HG03558 (cell line): ENCODE measurements around the gene NCDN.

Experiments used
- ATAC-seq: cut with Tn5 transposase; IDR thresholded peaks from one replicate; pipeline ENCODE4 v1.9.1; 2021; ENCODE audit warnings: moderate number of reproducible peaks; ENCODE audit not compliant: unreplicated experiment; ENCODE audit errors: extremely low read depth

Gene NCDN

DNA sequence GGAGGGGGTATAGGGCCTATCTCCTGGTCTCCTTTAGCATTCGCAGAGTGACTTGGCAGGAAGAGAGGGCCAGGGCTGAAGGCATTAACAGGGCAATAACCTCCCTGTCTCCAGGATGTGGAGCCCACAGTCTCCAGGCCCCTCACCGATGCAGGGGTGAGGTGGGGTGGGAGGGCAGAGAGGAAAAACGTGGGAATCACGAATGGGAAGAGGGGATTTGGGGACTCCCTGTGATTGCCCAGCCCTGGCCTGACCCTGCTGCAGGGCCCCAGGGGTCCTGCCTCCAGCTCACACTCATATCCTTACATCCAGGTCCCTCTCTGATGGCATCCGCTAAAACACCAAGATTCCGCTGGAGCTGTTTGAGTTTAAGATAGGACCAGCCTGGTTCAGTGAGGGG is 30.1 kb downstream of the NCDN start:
- ATAC-seq: no peak

DNA sequence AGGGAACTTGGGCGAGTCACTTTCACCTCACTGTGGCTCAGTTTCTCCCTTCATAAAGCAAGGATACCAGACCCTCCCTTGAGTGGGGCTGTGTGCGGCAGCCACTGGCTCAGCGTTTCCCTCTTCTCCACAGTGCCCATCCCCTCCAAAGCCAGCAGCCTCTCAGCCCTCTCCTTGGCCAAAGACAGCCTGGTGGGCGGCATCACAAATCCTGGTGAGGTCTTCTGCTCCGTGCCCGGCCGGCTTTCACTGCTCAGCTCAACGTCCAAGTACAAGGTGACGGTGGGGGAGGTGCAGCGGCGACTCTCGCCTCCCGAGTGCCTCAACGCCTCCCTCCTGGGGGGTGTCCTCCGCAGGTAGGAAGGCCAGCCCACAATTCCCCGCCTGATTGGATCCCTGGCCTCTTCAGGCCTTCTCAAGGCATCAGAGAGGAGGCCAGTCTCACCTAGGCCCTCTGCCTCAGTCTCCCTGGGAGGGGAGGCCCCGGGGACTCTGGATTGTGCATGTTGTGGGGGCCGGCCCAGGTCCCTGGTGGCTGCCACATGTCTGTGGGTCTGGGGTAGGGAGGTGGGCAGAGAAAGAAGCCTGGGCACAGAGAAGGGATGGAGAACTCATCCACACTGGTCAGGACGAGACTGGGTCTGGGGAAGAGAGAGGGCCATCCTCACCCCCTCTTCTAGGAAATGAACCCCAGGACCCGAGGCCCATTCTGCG is 30.8 kb downstream of the NCDN start:
- no peak for ATAC-seq

DNA sequence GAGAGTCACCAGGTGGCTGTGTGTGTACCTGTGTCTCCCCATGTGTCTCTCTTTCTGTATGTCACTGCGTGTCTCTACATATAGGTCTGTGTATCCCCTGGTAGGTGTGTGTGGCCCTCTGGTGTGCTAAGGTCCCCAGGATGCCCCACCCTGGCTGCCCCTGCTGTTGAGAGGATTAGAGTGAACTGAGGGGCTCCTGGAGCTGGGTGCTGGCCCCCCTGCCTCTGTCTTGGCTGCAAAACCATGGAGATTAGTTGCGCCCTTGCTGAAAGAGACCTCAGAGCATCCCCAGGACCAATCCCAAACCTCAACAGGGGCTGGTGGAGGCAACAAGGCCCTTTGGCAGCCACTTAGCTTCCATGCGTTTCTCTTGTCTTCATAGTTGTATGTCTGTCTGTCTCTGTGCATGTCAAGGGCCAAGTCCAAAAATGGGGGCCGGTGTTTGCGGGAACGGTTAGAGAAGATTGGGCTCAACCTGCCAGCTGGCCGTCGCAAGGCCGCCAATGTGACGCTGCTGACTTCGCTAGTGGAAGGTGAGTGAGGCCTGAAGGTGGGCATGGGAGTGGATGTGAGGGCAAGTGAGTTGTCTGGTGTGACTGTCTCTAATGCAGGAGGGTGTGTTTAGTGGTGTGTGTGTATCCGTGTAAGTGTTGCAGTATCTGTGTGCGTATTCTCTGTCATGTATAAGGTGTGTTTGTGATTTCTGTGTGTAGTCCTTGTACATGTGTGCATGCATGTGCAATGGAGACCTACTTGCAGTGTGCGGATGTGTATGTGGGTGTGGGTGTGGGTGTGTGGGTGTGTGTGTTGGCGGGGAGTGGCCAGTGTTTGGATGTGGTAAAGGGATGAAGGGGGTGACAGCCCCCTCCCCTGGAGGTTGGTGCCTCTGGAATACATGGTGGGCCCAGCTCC is 32.2 kb downstream of the NCDN start:
- ATAC-seq: no peak

DNA sequence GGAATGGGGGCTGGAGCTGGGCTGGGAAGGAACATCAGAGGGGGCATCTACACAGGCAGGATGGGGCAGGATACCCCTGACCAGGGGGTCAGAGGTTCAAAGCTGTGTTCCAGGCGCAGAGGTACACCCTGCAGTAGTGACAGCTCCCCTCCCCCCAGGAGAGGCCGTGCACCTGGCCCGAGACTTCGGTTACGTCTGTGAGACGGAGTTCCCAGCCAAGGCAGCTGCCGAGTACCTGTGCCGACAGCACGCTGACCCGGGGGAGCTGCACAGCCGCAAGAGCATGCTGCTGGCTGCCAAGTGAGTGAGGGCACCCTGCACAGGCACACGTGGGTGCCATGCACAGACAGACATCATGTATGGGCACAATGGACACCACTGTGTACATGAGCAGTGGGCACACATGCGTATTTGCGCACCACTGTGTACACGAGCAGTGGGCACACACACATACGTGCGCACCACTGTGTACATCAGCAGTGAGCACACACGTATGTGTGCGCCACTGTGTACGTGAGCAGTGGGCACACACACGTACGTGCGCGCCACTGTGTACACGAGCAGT is 33.0 kb downstream of the NCDN start:
- no peak for ATAC-seq

DNA sequence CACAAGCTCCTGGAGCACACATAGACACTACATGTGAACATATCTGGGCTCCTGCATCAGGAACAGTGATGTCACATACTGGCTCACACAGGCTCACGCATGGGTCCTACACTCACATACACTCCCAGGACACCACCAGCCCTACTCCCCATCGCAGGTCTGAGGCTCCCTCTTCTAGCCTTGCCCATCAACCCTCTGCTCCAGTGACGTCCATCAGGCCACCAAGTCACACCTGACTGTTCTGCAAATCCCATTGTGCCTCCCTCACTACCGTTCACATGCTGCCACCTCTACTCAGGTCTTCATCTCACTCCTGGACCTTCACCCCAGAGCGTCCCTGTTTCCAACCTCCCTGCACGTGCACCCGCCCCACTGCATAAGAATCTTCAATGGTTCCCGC is 33.6 kb downstream of the NCDN start:
- no peak for ATAC-seq

DNA sequence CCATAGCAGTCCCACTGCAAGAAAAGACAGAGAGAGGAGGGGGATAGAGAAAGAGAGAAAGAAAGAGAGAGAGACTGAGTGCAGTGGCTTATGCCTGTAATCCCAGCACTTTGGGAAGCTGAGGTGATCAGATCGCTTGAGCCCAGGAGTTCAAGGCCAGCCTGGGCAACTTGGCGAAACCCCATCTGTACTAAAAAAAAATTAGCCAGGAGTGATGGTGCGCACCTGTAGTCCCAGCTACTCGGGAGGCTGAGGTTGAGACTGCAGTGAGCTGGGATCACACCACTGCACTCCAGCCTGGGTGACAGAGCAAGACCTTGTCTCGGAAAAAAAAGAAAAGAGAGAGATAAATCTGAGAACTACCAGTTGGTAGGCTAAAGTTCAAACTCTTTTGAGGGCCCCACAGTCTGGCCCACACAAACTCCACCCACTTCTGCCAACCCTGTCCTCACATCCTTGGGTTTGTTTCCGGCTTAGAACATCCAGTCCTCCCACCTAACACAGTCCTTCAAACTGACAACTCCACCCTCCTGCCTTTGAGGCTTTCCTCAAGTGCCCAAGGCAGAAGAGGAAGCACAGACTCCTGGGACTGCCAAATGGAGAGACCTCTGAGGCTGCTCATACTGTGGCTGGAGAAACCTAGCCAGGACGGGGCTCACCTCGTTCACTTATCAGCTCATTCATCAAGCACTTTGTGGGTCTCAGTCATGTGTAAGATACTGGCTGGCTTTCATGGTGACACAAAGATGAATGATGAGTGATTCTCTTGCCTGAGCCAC is 35.6 kb downstream of the NCDN start:
- ATAC-seq: no peak

DNA sequence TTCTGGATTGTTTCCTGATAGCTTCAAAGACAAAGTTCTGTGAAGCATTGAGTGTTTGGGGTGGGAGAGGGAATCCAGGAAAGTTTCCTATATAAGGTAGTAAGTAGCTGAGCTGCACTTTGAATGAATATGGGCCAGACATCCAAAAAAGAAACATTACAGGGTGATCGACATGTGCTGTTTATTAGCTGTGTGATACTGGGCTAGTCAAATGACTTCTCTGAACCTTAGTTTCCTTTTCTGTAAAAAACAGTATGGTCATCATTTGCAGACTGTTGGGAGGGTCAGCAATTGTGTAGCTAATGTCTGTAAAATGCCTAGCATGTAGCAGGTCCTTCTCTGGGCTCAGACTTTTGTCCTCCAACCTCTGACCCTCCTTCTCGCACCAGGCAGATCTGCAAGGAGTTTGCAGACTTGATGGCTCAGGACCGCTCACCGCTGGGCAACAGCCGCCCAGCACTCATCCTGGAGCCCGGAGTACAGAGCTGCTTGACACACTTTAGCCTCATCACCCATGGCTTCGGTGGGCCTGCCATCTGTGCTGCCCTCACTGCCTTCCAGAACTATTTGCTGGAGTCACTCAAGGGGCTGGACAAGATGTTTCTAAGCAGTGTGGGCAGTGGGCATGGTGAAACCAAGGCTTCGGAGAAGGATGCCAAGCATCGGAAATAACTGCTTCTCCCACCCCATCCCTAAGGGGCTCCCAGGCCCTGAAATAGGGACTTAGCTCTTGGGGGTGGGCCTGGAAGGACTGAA is 36.6 kb downstream of the NCDN start:
- no peak for ATAC-seq

DNA sequence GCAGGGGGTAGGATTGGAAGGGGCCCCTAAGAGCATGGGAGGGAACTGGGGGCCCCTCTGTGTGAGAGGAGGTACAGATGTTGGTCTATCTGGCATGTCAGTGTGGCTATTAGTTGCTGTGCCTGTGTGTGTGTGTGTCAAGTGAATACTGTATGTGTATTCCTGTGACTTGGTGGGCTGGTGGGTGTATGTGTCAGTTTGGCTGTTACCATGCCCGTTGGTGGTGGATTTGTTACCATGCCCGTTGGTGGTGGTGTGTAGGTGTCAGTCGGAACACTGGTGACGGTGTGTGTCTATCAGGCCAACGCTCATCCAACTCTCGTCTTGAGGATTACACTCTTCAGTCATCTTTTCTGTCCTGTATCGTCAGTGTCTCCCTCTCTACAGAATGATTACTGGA is 38.1 kb downstream of the NCDN start:
- ATAC-seq: no peak

DNA sequence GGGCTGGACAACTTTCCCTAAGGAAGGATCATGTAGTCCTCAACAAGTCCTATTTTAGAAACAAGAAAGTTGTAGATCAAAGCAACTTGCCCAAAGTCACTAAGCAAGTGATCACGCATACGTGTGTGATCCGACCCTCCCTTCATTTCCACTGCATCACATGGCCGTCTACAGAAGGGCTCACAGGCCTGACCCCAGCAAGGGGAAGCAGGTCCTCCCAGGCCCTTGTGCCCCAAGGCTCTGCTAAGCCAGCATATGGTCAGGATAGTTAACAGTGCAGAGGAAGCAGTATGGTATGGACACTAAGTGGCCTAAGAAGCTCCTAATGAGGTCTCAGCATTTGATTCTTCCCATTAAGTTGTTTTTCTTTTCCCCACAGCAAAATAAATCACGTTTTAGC is 40.3 kb downstream of the NCDN start:
- ATAC-seq: no peak

DNA sequence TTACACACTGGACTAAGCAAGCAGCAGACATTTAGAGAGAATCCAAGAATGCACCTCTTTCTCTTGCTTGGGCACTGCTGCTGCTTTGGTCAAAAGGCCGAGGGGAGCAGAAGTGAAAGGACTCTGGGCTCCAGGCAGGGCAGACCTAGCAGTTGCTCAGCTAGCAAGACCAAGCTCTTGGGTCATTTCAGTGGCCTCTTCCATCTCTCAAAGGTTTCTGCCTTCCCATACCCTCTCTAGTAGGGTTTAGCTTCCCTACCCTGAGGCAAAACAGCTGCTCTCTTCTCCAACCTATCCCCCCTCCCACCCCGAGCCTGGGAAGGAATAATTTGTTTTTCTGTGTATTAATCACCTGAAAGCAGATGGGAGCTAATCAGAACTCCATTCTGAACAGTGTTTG is 41.3 kb downstream of the NCDN start:
- no peak for ATAC-seq

DNA sequence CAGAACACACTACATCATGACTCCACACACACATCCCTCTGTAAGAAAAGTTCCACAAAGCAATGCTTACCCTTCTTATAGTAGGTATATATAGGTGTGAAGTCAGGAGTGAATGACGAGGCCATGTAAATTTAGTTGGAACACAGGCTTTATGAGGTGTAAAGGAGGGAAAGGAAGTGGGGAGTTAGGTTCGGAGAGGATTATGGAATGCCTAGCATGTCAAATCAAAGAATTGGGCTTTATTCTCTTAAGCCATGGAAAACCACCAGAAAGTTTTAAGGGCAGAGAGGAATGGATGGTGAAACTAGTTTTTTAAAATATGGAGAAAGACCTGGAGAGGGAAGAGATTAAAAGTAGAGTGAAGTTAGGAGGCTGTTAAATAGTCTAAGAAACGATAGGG is 41.8 kb downstream of the NCDN start:
- ATAC-seq: no peak

DNA sequence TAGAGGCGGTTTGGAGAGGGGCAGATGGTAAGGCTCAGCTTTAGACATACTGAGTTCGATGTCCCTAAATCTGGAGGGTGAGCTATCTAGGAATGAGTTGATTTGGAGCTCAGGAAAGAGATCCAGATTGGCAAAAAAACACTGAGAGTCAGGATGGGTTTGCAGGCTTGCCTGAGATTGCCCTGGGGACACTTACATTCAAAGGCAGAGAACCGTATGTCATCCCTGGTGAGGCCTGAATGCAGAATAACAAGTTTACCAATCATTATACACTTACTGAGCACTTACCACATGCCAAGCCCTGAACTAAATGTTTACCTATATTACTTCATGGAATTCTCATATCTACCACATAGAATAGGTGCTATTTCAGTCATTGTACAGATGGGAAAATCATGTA is 43.0 kb downstream of the NCDN start:
- no peak for ATAC-seq

DNA sequence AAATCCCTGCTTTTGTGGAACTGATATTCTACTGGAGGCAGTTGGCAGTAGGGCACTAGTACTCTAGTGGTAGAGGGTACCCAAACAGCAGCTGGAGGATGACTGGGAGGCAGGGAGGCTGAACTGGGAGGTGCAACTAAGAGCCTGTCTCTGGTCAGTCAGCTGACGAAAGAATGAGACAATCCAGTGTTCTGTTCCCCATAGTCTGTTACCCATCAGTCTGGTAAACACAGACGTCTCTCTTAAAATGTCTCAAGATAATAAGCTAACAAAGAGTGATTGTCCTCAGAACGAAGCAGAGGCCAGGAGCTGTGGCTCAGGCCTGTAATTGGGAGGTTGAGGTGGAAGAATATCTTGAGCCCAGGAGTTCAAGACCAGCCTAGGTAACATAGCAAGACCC is 45.9 kb downstream of the NCDN start:
- no peak for ATAC-seq

DNA sequence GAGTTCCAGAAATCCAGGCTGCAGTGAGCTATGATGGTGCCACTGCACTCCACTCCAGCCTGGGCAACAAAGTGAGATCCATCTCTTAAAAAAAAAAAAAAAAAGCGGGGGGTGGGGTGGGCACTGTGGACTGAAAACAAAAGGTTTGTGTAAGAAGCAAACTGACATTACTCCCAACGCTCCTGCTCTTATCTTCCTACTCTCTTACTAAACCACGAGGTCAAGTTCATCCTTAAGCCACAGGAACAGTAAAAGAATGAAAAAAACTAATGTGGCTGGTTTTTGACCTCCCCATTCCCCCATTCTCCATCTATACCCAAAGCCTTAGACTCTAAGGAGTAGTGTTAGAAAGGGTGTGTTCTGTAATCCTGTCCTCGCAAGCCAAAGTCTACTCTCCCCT is 46.3 kb downstream of the NCDN start:
- ATAC-seq: no peak

DNA sequence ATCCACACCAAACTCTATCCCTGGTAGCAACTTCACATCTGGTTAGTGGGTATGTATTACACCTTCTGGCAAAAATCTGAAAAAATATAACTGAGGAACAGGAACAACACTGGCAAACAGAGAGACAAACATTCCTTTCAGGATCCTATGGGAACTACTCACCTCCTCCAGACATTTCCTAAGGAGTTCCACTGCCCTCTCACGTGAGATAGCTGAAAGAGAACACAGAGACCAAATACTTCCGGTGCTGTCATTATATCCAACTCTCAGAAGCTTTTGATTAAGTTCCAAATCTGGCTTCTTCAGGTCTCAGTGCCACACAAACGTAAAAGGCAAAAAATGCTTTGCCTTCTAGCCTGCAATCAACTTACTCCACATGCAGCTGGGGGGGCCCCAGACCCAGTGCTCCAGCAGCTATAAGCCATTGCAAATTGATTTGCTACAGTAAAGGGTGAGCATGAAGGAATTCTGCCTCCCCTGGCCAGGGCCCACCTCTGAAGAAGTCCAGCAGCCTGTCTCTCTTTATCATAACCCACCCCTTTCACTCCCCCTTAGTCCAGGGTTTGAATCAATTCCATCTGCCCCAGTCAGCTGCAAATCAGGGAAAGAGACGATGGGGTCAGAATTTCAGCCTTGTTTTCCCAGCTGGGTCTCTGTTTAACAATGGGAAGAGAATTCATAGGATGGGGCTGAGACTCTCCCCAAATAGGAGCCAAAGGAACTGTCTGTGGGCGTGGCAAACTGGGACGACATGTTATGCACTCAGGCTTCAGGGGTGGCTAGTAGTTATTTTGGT is 47.7 kb downstream of the NCDN start:
- no peak for ATAC-seq

DNA sequence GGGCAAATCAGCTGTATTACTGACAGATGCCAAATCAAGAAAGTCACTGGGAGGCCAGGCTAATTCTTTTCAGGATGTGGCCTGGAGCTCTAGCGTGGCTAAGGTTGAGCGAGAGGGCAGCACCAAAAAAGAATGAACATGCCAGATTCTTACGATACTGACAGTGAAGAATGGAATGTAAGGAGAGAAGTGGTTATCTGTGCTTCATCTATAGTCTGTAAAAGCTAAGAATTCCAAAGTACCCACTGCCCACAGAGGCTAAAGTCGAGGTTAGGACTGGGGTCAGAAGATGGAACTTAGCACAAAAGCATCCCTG is 48.2 kb downstream of the NCDN start:
- ATAC-seq: no peak

DNA sequence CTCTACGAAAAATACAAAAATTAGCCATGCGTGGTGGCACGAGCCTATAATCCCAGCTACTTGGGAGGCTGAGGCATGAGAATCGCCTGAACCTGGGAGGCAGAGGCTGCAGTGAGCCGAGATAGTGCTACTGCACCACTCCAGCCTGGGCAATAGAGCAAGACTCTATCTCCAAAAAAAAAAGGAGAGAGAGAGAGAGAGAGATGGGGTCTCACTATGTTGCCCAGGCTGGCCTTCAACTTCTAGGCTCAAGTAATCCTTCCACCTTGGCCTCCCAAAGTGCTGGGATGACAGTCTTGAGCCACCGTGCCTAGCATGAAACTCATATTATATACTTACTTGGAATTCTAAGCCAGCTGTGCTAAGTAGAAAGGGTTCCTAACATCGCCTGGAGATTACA is 54.1 kb downstream of the NCDN start:
- no peak for ATAC-seq

DNA sequence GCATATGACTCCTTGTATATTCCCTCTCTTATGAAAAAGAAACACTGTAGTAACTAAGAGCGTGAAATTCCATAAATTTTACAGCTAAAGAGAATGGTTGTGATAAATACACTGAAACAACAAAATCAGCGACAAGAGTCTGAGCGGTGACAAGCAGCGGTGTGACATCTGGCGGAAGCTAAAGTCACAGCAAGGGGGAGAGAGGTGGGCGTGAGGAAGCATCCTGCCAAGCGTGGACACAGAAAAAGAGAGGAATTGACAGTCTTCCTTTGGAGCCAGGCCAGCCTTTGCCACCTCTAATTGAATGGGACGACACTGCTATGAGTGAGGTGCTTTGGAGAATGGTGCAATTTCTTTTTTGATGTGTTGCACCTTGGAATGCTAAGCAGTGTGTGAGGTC is 57.8 kb downstream of the NCDN start:
- ATAC-seq: no peak
